KBM-7 (cell line): ENCODE measurements around the gene C5orf24.

Experiments
- DNase-seq: peaks from one replicate; pipeline ENCODE4 v3.0.0-alpha.2; 2015
- in situ Hi-C: fragments of 300-500 bp; cut with MboI; formaldehyde crosslinking; loops from 2 replicates; pipeline ENCODE4 v1.14.3; 2020; ENCODE audit warnings: low sequenced_read_pairs, low pct_unique_long_range_greater_than_20kb, mixed read lengths

Gene C5orf24

DNA sequence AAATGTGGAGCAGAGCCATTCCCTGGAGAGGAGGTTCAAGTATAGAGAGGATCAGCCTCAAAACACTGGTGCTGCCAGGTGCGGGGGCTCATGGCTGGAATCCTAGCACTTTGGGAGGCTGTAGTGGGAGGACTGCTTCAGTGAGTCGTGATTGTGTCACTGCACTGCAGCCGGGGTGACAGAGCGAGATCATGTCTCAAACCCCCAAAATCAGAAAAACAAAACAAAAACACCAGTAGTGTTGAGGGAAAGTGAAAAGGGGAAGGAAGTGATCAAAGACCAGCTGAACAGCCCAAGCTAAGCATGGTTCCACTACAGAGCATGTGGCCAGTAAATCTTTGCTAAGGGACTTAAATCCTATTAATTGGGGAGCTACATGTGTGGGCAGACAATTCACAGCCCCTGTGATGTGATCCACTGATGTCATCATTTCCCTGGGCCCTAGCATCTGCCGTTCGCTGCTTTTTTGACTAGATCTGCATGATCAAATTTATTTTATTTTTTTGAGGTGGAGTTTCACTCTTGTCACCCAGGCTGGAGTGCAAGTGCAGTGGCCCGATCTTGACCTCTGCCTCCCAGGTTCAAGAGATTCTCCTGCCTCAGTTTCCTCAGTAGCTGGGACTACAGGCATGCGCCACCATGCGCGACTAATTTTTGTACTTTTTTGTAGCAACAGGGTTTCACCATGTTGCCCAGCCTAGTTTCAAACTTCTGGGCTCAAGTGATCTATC, 56.5 kb downstream of the C5orf24 start:
- in situ Hi-C loops, result no loop called here

DNA sequence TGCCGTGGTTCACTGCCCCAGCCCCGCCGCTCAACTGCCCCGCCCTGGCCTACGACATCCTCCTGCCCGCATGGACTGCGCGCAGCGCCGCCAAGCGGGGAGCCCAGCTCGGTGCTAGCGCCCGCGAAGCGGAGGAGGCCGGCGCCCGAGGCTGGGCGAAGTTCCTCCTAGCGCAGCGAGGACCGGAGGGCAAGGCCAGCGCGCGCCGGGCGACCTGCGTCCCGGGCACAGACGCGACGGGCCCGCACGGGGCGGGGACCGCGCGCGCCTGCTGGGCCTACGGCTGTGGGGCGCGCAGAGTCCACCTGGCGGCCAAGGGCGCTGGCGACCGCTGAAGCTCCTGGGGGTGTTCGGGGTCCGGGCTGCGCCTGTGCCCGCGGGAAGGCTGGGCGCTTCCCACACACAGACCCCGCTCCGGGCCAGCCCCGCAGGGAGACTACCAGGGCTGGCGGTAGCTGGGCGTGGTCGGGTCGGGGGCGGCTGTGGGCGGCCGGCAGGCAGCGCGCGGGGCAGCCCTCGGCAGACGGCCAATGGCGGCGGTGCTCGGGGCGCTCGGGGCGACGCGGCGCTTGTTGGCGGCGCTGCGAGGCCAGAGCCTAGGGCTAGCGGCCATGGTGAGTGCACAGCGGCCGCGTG, 59.0 kb downstream of the C5orf24 start, which contains the start of gene PCBD2:
TSS of gene PCBD2 (plus strand) at position 522 of the 636 bp plus-strand sequence. CDS start at position 531, 9 bp downstream.
- in situ Hi-C loops, result no loop called here
- peak; percentile 96 for DNase-seq

More for the DNA sequence above, 56.5 kb downstream of the C5orf24 start:
- DNase-seq, result peak; percentile 75

DNA sequence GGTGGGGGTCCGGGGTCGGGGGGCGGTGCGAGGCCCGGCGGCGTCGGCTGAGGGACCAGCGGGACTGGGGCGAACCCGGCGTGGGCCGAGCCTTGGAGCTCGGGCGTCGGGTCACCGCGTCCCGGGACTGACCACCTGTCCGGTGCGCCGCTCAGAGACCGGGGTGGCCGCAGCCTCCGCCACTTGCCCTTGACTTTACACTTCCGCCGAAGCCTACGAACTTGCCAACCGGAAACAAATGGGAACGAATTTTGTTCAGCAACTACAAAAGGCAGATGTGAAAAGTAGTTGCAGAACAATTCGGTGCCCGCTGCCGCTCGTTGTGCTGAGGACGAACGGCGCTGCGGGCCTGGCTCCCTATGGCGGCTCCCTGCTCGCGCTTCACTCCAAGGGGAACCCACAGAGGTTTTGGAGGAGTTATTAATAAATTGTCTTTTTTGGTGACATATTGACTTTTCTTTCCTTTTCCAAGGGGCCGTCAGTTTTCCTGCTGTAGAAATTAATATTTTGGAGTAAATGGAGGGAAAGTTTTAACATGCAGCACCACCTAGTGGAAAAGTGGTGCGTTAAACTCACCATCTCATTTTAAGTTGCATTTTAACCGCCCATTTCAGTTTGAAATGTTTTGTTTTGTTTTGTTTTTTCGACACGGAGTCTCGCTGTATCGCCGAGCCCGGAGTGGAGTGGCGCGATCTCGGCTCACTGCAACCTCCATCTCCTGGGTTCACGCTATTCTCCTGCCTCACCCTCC, 59.7 kb downstream of the C5orf24 start:
- peak; percentile 94 for DNase-seq
- in situ Hi-C loops, result no loop called here

DNA sequence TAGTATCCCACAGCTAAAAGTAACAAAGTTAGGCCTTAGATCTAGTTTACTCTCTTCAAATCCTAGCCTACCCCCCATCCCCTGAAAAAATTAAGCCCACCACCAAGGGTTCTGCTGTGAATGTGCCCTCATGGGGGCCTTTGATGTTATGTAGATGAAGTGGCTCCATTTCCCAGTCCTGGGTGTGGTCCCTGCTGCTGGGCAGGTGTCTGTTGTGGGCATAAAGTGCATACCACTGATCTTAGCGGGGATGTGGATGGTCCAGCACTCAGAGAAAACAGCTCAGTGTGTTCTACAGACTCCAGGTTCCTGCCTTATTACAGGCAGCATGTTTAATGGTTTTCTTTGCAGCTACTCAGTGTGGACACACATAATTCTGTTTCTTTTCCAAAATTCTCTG, 61.0 kb downstream of the C5orf24 start:
- in situ Hi-C loops, result no loop called here
- no peak for DNase-seq
